Renal cortex interstitium (tissue), 11 donors: Measurements from ENCODE around the gene NEBL. TPM values are rescaled to one million over a fixed set of nuclear protein-coding genes. Genes with fewer than 3 reads are reported as not detected.

Source experiments
- DNase-seq, 11 donors: peaks; one replicate each; pipeline ENCODE4 v3.0.0-alpha.2; 2013; ENCODE audit warnings: low read depth in 9 of 11, low spot score in 4 of 11; ENCODE audit errors: extremely low read depth in 1 of 11
- polyA plus RNA-seq, 3 donors: library from polyadenylated mRNA; unstranded; fragments of 120-200 nt; gene quantifications; one replicate each; pipeline ENCODE4 v1.2.1, GENCODE V29; 2013; ENCODE audit not compliant: insufficient read length in 3 of 3

The NEBL gene
- polyA plus RNA-seq, 3 donors: 74.3 to 91.0 (median 86.5) TPM

DNA sequence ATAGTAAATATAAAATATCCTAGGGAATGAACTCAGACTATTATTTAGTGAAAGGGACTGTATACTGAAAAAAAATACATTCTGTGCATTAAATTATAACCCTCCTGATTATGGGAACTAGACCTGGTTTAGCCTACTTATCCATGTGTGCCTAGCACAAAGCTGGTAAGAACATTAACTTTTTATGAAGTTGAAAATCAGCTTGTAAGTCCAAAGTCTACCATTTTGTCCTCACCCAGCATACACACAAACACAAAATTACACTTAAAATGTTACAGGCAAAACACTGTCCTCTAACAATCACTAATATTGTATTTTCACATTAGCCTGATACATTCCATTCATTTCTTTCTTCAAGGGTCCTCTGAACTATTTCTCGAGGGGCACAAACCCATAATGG lies 19.9 kb upstream of the NEBL start:
- DNase-seq: no peak

DNA sequence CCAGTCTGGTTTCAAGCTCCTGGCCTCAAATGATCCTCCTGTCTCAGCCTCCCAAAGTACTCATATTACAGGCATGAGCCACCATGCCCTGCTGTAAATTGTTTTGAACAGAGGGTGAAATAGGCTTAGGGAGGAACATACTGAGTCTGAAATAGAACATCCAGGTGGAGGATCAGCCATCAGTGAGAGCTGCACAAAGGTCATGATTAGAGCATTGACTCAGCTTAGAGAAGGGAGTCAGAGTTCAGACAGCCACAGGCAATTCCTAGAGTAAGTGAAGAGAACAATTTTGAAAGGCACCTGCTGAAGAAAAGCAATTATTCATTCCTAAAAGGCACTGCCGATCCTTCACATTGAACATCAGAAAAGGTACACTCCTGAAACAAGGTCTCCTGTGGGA lies 15.9 kb upstream of the NEBL start:
- no peak for DNase-seq

DNA sequence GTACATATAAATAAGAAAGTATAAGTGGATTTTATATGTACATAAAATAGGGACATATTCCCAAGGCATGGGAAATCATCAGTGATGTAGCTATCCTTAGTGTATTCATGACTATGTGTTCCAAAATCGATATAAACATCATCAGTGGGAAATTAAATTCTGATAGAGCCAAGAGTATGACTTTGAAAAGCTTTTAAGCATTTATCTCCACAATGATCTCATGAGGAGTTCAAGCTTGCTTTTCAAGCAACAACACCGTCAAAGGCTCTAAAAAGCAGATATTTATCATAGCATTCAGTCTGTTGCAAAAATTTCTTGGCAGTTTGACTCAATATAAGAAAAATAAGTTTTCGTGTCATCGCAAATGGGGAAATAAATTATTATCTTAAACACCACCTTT lies 14.5 kb upstream of the NEBL start:
- DNase-seq: no peak

DNA sequence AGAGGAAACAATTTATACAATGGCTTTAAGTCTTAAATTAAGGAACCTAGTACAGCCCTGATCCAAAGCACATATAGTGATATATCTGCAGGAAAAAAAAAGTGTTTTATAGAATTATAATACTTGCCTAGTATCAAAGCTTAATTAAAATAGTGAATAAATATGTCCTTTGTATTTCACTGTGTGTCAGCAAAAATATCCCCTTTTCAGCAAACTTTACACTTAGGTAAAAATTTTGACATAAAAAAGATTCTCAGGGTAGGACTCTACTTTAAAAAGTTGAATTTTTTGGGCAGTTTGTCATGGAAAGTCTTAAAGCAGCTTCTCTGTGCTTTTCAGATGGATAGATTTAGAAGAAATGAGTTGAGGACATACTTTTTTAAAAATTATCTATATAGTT lies 12.7 kb upstream of the NEBL start:
- no peak for DNase-seq

DNA sequence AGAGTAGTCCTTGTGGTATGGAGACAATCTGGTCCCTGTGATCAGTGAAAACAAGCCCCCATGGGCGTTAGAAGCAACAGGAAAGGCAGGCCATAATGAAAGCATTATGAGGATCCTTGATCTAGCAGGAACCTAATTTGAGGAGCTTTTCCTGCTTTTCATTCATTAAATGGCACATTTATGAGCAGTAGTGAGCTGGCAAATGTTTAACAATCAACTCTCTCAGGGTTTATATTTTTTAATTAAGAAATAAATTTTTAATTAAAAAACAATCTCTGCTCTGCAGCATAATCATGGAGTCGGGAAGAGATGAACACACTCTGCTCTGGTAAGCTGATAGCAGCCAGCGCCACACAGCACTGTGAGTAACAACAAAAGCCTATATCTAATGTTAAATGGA lies 11.3 kb upstream of the NEBL start:
- no peak for DNase-seq

DNA sequence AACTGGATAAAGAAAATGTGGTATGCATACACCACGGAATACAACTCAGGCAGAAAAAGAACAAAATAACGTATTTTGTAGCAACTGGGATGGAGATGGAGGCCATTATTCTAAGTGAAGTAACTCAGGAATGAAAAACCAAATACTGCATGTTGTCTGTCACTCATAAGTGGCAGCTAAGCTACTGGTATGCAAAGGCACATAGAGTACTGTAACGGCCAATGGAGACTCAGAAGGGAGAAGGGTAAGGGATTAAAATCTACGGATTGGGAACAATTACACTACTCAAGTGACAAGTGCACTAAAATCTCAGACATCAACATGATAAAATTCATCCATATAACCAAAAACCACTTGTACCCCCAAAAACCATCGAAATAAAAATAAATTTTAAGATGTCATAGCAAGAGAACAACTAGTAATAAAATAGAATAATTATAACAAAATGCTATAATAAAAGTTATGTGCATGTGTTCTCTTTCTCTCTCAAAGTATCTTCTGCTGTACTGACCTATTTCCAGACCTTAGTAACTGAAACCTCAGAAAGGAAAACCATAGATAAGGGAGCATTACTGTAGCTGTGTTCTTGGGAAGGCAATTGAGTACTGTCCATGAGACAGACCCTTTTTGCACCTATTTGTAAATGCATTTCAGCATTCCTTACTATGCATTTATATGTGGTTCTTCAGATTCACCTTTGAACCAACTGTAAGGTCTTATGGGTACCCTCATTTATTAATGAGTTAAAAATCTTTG lies 6.7 kb upstream of the NEBL start:
- DNase-seq: no peak

DNA sequence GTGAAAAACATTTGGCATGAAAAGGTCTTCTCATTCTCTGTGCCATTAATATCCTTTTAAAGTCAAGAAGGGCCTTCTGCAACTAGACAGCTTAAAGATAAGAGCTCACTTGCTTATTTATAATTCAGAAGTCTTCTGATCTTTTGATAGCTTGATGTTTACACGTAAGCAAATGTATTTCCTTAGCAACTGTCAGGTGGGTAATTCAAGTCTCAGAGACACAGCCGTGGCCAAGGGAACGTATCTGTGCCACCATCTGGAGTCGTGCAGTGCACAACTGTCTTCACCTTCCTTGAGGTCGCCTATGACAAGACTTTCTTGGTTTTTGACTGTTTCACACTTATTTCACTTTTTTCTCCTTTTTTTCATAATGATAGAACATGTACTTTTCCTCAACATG lies 4.0 kb upstream of the NEBL start:
- no peak for DNase-seq

DNA sequence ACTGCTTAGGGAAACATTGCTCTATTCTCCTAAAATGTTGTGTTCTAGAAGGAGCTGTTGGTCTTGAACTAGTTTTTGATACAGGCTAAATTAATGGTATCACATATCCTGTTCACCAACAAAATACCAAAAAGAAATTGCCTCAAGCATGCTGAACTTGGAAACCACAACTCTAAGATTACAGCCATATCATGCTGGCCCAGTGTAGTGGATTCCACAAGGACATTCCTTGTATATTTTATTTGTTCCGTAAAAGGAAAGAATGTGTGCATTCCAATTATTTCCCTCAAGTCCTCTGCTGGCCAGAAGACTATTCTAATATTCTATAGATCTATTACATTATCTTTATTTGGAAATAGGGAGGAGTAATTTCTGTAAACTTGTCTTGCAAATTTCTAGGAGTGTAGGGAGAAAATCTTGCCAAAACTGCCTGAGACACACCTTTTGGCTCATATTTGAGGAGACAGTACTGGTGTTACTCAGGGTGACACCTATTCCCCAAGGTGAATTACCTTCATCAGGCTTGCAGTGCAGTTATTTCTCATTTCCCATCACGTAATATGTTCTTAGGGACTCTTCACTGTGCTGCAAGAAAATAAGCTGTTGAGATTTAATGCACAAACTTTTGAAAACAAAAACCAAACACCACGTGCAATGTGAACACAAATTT lies 1.9 kb upstream of the NEBL start:
- no peak for DNase-seq

DNA sequence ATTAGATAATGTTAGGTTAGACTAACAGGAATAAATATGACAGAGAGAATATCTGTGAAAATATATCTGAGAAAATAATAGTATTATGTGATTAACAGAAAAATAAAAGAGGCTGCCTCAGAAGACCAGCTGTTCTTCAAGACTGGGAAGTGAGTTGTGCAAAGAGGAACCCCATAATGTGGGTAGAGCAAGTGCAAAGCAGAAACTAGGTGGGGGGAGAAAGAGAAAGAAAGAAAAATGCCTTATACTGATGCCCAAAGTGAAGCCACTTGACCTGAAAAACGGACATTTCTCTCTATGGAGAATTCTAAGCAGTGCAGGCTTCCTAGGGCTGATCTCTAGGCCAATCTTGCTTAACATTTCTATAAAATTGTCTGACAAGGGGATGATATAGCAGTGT lies 3.8 kb downstream of the NEBL start:
- DNase-seq: no peak

DNA sequence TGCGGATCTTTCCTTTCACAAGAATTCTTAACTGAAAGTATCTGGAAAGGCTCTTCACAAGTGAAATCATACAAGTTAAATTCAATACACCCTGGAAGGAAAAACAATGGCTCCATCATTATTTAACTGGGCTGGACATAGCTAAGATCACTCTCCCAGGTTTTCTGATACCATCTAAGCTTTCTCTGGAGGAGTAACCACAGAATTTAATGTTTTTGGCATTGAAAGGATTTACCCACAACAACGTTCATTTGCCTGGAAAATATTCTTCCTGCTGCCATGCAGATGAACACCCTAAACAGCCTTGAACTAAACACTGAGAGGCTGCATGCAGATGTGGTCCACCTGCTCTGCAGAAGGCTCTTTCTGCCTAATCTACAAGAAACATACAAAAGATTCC lies 4.3 kb downstream of the NEBL start:
- no peak for DNase-seq

DNA sequence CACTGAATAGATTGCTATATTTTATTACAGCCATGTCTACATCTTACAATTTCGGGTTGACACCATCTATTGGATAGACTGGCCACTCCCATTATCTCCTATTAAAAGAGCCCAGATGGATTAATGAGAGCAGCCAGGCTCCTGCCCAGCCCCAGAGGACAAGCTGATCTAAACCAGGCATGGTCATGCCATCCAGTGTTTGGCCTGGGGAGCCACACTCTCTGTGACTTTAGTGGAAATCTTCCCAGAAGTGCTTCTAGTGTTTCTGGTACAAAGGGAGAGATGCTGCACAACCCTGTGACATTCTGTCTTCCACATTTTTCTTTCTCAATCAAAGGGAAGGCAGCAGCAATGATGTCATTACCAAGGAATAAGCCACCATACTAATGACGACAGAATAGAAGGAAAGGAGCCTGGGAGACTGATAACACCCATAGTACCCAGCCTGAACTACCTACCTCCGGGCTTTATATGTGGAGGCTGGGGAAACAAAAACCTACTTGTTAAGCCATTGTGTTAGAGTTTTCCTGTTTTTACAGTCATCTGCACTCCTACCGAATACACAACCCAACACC lies 5.0 kb downstream of the NEBL start:
- DNase-seq: no peak

DNA sequence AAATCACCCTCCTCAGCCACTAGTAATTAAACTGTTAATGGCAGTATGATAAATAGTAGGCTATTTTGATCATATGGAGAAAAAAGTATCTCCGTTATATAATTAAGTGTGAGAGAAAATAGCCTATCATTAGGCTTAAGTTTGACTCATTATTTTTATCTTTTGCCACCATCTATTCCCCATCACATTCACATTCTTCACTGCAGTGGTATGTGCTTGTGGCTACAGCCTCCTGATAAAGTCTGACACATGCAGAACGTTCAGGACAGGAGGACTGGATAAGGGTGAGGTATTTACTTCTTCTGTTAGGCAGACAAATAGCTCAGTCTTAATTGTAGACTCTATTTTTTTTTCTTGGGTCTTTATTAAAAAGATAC lies 5.8 kb downstream of the NEBL start:
- DNase-seq: no peak

DNA sequence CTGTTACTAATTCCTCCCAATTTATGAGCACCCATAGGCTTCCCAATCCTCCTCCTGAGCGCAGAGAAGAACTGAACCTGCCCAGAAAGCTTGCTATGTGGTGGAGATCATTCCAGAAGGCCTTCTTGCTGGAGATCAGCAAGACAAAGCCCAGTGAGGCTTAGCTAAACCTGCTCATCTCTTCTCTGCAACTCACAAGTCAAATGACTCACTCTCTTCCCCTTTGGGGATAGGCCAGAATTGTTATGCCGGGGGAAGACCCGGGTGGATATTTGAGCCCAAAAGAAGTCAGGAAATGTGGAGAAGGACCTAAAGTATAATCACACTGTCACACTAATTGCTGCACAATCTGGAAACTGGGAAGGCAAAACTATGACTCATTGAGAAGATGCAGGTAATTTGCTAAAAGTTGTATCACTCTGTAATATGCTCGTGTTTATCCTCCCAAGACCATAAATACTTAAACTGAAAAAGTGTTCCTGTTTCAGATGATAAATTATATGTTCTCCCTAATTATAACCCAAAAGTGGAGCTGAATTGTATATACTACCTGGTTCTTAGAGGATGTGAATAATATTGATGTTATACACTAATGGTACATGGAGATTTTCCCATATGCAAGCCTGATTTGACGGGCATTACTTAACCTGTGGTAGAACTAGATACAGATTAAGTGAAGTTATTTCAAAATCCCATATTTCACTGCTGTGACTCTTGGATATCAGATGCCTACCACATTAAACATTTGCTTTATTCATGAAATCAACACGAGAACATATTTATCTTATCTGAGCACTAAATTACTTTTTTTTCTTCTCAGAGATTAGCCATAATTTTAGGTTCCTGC lies 6.4 kb downstream of the NEBL start:
- DNase-seq: no peak

DNA sequence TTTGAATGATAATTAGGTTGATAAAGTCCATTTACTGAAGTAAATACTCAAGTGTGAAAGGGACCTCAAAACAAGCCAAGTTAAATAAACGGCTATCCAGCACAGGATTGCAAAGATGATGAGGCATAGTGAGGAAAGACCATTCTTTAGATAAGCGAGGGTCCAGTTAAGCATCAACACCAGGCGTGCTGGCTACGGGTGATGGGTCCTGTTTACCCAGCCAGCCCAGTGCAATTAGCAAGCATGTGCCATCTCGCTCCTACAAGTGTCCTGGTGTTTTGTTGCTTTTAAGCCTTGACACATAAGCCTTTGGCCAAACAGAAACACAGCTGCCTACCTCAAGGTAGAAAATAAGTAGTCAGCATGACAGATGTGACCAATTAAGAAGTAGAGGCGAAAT lies 7.1 kb downstream of the NEBL start:
- DNase-seq: no peak

DNA sequence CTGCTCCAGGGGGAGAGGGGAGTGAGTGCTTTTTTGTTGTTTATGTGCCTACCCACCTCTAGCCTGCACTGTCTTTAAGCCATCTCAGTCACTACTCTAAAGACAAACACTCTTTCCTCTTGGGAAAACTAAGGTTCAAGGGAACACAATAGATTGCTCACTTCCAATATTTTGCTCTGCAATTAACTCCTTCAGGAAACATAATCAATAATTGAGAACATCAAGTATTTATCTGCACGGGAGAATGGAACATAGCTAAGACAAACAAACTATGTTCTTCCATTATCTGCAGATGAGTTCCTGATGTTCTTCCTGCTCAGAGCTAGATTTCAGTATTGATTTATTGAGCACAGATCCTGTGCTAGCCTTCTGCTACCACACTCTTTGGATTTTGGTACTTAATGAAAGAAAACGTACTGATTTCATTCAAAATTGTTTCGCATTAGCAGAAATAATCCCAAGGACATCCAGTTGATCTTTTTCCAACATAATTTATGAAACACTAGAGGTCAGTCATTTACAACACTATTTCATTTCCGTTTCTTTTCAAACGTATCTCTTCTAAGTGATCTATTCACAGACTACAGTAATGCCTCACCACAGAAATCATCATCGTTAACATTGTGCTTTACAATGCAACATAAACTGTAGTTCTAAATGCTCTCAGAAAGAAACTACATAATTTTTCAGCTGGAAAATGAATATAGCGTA lies 8.3 kb downstream of the NEBL start:
- DNase-seq: no peak

DNA sequence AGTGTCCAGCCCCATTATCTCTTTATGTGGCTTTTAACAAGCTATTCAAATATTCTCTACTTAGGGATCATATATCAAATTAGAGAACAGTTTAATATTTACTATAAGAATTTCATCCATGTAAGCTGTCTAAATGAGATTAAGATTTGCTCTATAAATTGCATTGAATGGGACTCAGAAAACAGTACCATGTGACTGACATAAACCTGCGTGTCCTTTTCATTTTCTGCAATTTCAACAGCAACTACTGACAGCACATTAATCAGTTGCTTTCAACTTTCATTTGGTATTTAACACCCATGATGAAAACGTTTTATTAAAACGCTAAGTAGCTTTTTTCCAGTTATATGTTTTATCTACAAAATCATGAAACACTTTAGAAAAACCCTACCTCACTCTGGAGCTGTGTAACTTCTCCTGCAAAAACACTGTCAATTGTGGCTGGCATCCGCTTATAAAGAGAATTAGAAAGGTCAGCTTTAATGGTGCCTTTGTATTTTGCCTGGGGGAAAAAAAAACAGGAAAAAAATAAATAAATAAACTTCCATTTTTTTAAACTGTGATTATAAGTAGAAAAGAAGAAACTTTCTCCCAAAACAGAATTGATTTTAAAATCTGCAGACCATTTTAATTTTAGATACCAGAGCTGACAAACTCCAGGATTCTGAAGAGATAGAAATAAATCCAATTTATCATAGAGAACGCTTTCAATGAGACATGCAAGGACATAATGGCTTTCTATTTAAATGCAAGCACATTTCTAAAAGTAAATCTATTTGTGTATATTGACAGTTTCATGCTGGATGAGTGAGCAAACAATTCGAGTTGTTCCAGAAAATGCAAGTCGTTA lies 9.2 kb downstream of the NEBL start:
- no peak for DNase-seq

DNA sequence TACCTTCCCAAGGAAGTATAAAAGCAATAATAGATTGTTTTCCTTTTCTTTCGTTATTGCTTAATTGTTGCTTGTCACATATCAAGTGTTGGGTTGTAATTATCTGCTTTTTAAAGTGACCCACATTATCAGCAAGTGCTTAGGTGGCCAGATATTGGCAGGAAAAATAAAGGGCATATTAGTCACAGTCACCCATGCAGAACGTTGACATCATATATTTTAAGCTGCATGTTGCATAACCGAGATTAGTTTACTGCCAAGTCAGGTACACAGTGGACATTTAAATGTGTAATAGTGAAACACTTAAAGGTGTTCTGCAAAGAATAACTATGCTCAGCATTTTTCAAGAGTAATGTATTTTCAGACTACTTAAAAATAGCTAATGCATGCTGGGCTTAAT lies 11.4 kb downstream of the NEBL start:
- peak in 1 of 11 donors; percentile 7 for DNase-seq

DNA sequence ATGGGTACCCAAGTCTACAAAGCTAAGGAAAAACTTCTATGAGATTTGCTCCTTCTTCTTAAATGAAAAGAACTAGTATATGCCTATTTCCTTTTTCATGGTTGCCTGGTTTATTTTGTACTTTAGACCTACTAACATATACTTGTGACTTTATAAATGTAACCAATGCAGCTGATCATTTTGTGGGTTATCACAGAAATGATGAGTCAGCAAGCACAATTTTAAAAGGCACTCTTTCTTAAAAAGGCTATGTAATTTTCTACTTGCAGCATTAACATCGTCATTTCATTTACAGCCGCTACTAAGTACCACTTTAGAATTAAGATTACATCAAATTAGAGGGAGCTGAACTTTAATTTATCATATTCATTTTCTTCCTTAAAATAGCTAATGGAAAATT lies 13.6 kb downstream of the NEBL start:
- DNase-seq: no peak
